ENCODE data around the gene PHRF1.

DNA sequence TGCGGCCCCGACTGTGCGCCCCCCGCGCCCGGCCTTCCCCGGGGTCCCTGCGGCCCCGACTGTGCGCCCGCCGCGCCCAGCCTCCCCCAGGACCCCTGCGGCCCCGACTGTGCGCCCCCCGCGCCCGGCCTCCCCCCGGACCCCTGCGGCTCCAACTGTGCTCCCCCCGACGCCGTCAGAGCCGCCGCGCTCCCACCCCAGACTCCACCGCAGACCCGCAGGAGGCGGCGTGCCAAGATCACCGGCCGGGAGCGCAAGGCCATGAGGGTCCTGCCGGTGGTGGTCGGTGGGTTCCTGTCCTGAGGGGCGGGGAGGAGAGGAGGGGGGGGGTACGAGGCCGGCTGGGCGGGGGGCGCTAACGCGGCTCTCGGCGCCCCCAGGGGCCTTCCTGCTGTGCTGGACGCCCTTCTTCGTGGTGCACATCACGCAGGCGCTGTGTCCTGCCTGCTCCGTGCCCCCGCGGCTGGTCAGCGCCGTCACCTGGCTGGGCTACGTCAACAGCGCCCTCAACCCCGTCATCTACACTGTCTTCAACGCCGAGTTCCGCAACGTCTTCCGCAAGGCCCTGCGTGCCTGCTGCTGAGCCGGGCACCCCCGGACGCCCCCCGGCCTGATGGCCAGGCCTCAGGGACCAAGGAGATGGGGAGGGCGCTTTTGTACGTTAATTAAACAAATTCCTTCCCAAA is 63.9 kb downstream of the PHRF1 start:
- TF ChIP-seq, protein P1, sequence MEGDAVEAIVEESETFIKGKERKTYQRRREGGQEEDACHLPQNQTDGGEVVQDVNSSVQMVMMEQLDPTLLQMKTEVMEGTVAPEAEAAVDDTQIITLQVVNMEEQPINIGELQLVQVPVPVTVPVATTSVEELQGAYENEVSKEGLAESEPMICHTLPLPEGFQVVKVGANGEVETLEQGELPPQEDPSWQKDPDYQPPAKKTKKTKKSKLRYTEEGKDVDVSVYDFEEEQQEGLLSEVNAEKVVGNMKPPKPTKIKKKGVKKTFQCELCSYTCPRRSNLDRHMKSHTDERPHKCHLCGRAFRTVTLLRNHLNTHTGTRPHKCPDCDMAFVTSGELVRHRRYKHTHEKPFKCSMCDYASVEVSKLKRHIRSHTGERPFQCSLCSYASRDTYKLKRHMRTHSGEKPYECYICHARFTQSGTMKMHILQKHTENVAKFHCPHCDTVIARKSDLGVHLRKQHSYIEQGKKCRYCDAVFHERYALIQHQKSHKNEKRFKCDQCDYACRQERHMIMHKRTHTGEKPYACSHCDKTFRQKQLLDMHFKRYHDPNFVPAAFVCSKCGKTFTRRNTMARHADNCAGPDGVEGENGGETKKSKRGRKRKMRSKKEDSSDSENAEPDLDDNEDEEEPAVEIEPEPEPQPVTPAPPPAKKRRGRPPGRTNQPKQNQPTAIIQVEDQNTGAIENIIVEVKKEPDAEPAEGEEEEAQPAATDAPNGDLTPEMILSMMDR (IDR thresholded peaks at IDR 0.05): no peak
- TF ChIP-seq POLR2A (IDR thresholded peaks at IDR 0.05) (no peak), EP300 (IDR thresholded peaks at IDR 0.05) (no peak)
